ENCODE results near the gene PIK3R2.

PIK3R2 gene

DNA sequence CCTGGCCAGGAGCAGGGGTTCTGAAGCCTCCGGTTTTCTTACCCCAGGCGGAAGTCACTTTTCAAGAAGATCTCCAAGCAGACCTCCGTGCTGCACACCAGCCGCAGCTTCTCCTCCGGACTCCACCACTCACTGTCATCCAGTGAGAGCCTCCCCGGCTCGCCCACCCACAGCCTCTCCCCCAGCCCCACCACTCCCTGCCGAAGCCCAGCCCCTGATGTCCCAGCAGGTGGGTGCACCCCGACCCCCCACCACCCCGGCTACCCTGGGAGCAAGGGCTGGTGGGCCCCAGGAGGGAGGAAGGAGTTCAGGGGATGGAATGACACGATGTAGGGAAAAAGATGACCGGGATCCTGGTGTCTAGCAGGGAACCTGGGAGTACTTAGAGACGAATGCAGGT, 5.6 kb upstream of the PIK3R2 start:
- Histone ChIP-seq H3K9me2 (replicated peaks; ENCODE audit: insufficient read depth, low read length) (no peaks in the 10 kb centered on the region), H3K9ac (ENCODE audit: low read length) (no peak overlapping the region), H3F3A (ENCODE audit: insufficient read depth) (0 out of 2 replicates have a peak, but pooled peaks cover 3% of the 10 kb centered on the region), H3K4me3 (ENCODE audit: insufficient read depth, low read length, poor library complexity, severe bottlenecking) (no peak overlapping the region), H2AFZ (ENCODE audit: low read depth, low read length, severe bottlenecking) (no peak overlapping the region), H4K20me1 (ENCODE audit: low read depth, low read length) (no peaks in the 10 kb centered on the region), H3K4me2 (ENCODE audit: low read depth, low read length, poor library complexity, severe bottlenecking) (no peak overlapping the region), H3K36me3 (ENCODE audit: low read length) (no peaks in the 10 kb centered on the region), H3K27me3 (ENCODE audit: low read length) (no peaks in the 10 kb centered on the region), H3K27ac (ENCODE audit: low read depth, low read length) (no peak overlapping the region), H3K9me3 (ENCODE audit: insufficient read depth, low read length) (no peaks in the 10 kb centered on the region), H3K79me2 (ENCODE audit: insufficient read depth, low read length) (no peaks in the 10 kb centered on the region)
- TF ChIP-seq EZH2phosphoT487 (conservative IDR thresholded peaks at IDR 0.05; ENCODE audit: low read length), result no peak
- TF ChIP-seq, protein P1, sequence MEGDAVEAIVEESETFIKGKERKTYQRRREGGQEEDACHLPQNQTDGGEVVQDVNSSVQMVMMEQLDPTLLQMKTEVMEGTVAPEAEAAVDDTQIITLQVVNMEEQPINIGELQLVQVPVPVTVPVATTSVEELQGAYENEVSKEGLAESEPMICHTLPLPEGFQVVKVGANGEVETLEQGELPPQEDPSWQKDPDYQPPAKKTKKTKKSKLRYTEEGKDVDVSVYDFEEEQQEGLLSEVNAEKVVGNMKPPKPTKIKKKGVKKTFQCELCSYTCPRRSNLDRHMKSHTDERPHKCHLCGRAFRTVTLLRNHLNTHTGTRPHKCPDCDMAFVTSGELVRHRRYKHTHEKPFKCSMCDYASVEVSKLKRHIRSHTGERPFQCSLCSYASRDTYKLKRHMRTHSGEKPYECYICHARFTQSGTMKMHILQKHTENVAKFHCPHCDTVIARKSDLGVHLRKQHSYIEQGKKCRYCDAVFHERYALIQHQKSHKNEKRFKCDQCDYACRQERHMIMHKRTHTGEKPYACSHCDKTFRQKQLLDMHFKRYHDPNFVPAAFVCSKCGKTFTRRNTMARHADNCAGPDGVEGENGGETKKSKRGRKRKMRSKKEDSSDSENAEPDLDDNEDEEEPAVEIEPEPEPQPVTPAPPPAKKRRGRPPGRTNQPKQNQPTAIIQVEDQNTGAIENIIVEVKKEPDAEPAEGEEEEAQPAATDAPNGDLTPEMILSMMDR (IDR thresholded peaks at IDR 0.05; ENCODE audit: insufficient read depth, low read length, poor library complexity, severe bottlenecking), result no peak

DNA sequence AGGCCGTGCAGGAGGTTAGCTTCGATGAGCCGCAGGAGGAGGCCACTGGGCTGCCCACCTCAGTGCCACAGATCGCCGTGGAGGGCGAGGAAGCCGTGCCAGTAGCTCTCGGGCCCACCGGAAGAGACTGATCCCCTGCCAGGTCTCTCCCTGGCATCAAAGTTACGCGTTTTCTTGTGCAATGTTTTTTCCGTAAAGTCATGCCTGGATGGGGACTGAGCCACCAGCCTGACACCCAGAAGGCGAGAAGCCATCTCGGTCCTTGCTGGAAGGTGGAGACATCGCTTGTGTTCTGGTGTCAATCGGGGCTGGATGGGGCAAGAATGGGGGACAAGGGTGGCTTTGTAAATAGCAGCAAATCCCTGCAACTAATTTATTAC, 3.4 kb upstream of the PIK3R2 start:
- Histone ChIP-seq H3K79me2 (ENCODE audit: insufficient read depth, low read length) (peaks cover 14% of the 10 kb centered on the region), H3K4me3 (ENCODE audit: insufficient read depth, low read length, poor library complexity, severe bottlenecking) (no peak overlapping the region), H3K4me2 (ENCODE audit: low read depth, low read length, poor library complexity, severe bottlenecking) (no peak overlapping the region), H3K9ac (ENCODE audit: low read length) (no peak overlapping the region), H2AFZ (ENCODE audit: low read depth, low read length, severe bottlenecking) (no peak overlapping the region), H4K20me1 (ENCODE audit: low read depth, low read length) (no peaks in the 10 kb centered on the region), H3K27ac (ENCODE audit: low read depth, low read length) (no peak overlapping the region), H3K9me3 (ENCODE audit: insufficient read depth, low read length) (no peaks in the 10 kb centered on the region), H3F3A (ENCODE audit: insufficient read depth) (0 out of 2 replicates have a peak, but pooled peaks cover 3% of the 10 kb centered on the region), H3K27me3 (ENCODE audit: low read length) (no peaks in the 10 kb centered on the region), H3K36me3 (ENCODE audit: low read length) (no peaks in the 10 kb centered on the region), H3K9me2 (replicated peaks; ENCODE audit: insufficient read depth, low read length) (no peaks in the 10 kb centered on the region)
- TF ChIP-seq EZH2phosphoT487 (conservative IDR thresholded peaks at IDR 0.05; ENCODE audit: low read length), result no peak
- TF ChIP-seq, protein P1 (IDR thresholded peaks at IDR 0.05; ENCODE audit: insufficient read depth, low read length, poor library complexity, severe bottlenecking), result no peak

DNA sequence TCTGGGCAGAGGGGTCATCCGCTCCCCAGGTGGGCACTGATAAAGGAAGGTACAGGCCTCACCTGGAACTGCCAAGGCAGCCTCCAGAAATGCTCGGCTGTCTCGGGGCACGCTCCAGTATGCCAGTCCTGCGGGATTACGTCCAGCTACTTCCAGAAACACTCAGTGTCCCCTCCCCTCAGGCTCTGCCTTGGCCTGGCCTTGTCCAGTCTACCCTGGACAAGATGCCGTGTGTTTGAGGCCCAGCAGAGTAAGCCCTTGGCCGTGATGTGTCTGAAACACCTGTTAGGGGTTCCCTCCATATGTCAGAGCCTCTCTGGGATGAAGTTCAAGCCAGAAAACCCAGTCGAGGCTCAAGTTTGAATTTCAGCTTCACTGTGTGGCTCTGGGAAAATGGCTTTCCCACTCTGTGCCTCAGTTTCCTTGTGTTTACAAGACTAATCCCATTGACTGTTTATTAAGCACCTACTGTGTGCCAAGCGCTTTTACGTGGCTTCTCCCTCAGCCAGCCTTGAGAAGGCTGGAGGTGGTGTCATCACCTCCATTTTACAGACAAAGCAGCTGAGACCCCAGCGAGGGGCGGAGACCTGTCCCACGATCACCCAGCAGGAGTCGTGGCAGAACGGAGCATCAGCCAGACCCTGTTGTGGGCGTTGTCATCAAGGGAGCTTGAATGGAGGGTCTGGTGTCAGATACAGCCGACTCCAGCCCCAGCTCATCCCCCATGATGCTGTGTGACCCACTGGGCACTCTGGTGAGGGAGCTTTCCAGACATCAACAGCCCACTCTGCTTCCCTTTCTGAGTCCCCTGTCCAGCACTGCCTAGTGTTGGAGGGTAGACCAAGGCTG, 2.0 kb upstream of the PIK3R2 start:
- Histone ChIP-seq H3K27me3 (ENCODE audit: low read length) (no peaks in the 10 kb centered on the region), H2AFZ (ENCODE audit: low read depth, low read length, severe bottlenecking) (no peak overlapping the region), H3K9me3 (ENCODE audit: insufficient read depth, low read length) (no peaks in the 10 kb centered on the region), H3K9ac (ENCODE audit: low read length) (peak overlapping the region; percentile 92), H3K4me2 (ENCODE audit: low read depth, low read length, poor library complexity, severe bottlenecking) (peak overlapping the region; percentile 72), H3K9me2 (replicated peaks; ENCODE audit: insufficient read depth, low read length) (no peaks in the 10 kb centered on the region), H3F3A (ENCODE audit: insufficient read depth) (0 out of 2 replicates have a peak, but pooled peaks cover 3% of the 10 kb centered on the region), H3K27ac (ENCODE audit: low read depth, low read length) (peak overlapping the region; percentile 87; the same call in 1 of the 2 replicates), H3K4me3 (ENCODE audit: insufficient read depth, low read length, poor library complexity, severe bottlenecking) (no peak overlapping the region), H4K20me1 (ENCODE audit: low read depth, low read length) (no peaks in the 10 kb centered on the region), H3K79me2 (ENCODE audit: insufficient read depth, low read length) (peaks cover 21% of the 10 kb centered on the region), H3K36me3 (ENCODE audit: low read length) (no peaks in the 10 kb centered on the region)
- TF ChIP-seq EZH2phosphoT487 (conservative IDR thresholded peaks at IDR 0.05; ENCODE audit: low read length), result no peak
- TF ChIP-seq, protein P1 (IDR thresholded peaks at IDR 0.05; ENCODE audit: insufficient read depth, low read length, poor library complexity, severe bottlenecking), result no peak

All from SU-DHL-6 (cell line).